GM19467 (cell line): ENCODE results near the gene KIF1A.
"Not testable (repeated sequence)": the region's sequence is repeated elsewhere in the genome, so short reads cannot be mapped to it uniquely, and the experiment has no call there.

Experiments used
- ATAC-seq: cut with Tn5 transposase; IDR thresholded peaks from one replicate; pipeline ENCODE4 v1.9.1; 2021; ENCODE audit warnings: mild to moderate bottlenecking, moderate library complexity; ENCODE audit not compliant: unreplicated experiment

The KIF1A gene

GRCh38 chr2:240691075-240691427, 129.0 kb downstream of the KIF1A start:
- ATAC-seq = not testable (repeated sequence)

GRCh38 chr2:240690421-240691074, 129.5 kb downstream of the KIF1A start:
- ATAC-seq = not testable (repeated sequence)

- ATAC-seq = no peak
Measured at GRCh38 chr2:240689975-240690374, 130.0 kb downstream of the KIF1A start.

GRCh38 chr2:240688553-240688919, 131.5 kb downstream of the KIF1A start:
- no peak for ATAC-seq

- ATAC-seq = no peak
Measured at GRCh38 chr2:240687741-240688552, 132.1 kb downstream of the KIF1A start.

- ATAC-seq = no peak
Measured at GRCh38 chr2:240687045-240687740, 132.8 kb downstream of the KIF1A start.

- ATAC-seq = no peak
Measured at GRCh38 chr2:240686460-240686859, 133.6 kb downstream of the KIF1A start.

- no peak for ATAC-seq
Measured at GRCh38 chr2:240685771-240686371, 134.1 kb downstream of the KIF1A start.

- not testable (repeated sequence) for ATAC-seq
Measured at GRCh38 chr2:240683980-240684728, 135.9 kb downstream of the KIF1A start.

GRCh38 chr2:240683329-240683979, 136.6 kb downstream of the KIF1A start:
- not testable (repeated sequence) for ATAC-seq

- not testable (repeated sequence) for ATAC-seq
Measured at GRCh38 chr2:240682431-240683224, 137.4 kb downstream of the KIF1A start, which contains the start of gene AQP12B. AQP12B (minus strand) TSS chr2:240682885; CDS start chr2:240682837, 48 bp downstream.

GRCh38 chr2:240680185-240680584, 139.8 kb downstream of the KIF1A start:
- not testable (repeated sequence) for ATAC-seq

GRCh38 chr2:240678909-240679308, 141.1 kb downstream of the KIF1A start:
- ATAC-seq = not testable (repeated sequence)

- ATAC-seq = not testable (repeated sequence)
Measured at GRCh38 chr2:240678043-240678442, 142.0 kb downstream of the KIF1A start.

GRCh38 chr2:240675345-240675744, 144.7 kb downstream of the KIF1A start:
- ATAC-seq = not testable (repeated sequence)

GRCh38 chr2:240674461-240675184, 145.4 kb downstream of the KIF1A start:
- not testable (repeated sequence) for ATAC-seq

- no peak for ATAC-seq
Measured at GRCh38 chr2:240672701-240673190, 147.3 kb downstream of the KIF1A start.

GRCh38 chr2:240672076-240672700, 147.8 kb downstream of the KIF1A start:
- no peak for ATAC-seq
